ENCODE data around the gene RTL10.

Gene RTL10

GRCh38 chr22:19854778-19855503 is at the start of gene RTL10, which contains the start of gene GNB1L:
TSS of gene RTL10 (minus strand) at chr22:19854874. CDS start at chr22:19852261, 2,613 bp downstream.
TSS of gene GNB1L (minus strand) at chr22:19854874. CDS start at chr22:19821355, 33,519 bp downstream.
- peak; percentile 97 for DNase-seq (ENCODE audit: low spot score)

DNA sequence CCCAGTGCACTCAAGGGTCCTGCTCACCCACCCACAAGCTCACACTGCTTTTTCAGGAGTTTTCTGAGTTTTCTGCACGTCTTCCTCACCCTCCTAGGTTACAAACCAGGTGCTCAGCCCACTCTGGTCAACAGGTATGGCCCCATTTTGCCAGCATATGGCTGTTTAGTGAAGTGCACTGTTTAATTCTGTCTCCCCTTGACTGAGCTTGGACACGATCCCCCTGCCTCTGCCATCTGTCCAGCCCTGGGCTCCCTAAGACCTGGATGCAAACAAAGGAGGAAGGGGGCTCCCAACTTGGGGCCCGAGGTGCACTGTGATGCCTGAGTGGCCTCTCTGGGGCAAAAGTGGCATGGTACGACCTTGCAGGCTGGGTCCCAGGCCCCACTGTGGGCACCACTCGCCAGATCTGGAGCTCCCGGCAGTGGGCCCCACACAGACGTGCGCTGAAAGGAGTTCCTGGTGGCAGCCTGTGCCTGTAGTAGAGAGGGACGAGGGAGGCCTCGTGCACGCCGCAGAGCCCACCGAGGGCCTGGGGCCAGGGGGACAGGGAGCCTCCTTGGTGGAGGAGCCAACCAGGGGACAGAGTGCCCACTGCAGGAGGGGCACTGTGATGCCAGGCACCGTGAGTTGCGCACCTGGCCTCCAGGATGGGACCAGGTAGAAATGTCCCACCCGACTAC is 49.6 kb upstream of the RTL10 start:
- DNase-seq (ENCODE audit: low spot score): no peak

- DNase-seq (ENCODE audit: low spot score): no peak
These were observed 48.8 kb upstream of the RTL10 start for GRCh38 chr22:19903513-19903912.

DNA sequence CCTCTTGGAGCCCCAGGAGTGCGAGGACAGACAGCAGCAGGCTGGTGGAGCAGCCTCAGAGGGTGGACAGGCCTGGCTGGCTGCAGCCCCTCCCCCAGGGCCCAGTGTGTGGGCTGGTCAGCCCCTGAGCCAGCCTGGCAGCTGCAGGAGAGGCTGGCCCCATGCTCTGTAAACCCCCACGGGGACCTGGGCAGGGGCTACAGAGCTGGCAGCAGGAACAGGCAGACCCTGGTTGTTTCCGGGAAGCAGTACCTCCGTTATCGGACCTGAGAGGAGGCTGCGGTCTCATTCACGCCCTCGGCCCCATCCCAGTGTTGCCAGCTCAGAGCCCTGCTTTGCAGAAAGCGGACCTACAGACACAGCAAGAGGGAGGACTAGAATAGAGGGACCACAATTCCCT is 48.4 kb upstream of the RTL10 start:
- DNase-seq (ENCODE audit: low spot score): peak; percentile 74

DNA sequence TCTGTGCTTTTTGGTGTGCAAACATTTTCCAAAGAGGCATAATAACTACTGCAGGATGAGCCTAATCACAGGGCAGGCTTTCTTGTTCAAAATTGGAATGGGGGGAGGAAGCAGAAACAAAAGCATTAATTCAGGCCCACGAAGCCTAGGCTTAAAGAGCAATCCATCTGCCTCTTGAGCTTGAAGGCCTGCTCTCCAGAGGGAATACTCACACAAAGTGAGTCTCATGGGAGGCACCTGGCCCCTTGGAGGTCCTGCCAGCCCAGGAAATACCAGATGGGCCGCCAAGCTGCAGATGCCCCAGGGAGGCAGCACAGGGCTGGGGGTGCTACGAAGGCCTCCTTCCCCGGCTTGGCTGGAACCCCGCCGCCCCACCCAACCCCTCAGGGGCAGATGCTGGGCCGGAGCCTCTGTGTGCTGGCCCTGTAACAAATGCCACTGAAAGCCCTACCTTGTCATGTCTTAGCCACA is 47.6 kb upstream of the RTL10 start:
- no peak for DNase-seq (ENCODE audit: low spot score)

DNA sequence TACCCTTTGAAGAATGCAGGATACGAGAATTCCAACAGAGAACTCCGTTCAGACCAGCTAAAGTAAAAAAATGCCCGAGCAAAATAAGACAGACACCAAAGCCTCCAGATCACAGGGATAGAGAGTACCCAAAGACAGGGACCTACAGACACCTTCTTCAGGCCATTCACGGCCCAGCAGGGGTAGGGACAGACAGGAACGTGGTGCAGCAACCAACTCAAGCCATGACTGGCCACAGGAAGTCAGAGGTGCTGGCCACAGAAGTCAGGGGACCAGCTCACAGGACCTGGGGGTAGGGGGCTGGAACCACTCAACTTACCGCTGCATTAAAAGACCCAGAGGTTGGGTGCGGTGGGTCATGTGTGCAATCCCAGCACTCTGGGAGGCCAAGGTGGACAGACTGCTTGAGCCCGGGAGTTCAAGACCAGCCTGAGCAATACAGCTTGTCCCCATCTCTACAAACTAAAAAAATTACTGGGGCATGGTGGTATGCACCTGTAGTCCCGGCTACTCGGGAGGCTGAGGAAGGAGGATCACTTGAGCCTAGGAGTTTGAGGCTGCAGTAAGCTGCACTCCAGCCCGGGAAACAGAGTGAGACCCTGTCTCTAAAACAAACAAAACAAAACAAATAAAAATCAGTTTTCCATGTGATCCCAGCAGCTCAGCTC is 47.0 kb upstream of the RTL10 start:
- no peak for DNase-seq (ENCODE audit: low spot score)

DNA sequence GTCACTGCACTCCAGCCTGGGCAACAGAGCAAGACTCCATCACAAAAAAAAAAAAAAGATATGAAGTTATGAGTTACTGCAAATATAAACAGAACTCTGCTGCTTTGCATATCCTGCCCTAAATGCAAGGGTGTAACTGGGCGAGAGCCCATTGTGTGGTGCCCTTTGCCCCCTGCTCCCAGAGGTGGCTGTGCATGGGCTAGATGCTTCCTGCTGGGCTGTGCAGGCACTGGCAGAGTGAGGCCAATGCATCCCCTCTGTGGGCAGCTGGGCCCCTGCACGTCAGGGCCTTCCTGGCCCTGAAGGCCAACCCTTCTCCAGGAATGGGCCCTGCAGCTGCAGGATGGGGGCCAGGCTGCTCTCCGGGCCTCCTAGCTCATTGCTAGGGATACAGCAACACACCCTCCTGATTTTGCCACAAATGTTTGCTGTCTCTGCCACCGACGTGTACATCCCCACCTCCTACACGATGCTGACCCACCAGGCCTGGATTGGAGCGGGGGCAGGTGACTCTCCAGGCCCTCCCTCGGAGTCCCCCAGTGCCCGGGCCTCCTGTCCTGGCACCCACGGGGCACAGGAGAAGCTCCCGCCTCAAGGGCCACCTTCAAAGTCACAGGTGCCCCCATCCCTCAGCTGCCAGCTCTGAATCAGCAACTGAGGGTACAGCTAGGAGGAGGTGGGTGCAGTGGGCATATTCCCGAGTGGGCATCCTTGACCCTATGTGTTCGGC is 46.2 kb upstream of the RTL10 start:
- DNase-seq (ENCODE audit: low spot score): no peak

GRCh38 chr22:19898831-19899567 is 44.3 kb upstream of the RTL10 start:
- DNase-seq (ENCODE audit: low spot score): no peak

GRCh38 chr22:19898145-19898544 is 43.5 kb upstream of the RTL10 start:
- no peak for DNase-seq (ENCODE audit: low spot score)

DNA sequence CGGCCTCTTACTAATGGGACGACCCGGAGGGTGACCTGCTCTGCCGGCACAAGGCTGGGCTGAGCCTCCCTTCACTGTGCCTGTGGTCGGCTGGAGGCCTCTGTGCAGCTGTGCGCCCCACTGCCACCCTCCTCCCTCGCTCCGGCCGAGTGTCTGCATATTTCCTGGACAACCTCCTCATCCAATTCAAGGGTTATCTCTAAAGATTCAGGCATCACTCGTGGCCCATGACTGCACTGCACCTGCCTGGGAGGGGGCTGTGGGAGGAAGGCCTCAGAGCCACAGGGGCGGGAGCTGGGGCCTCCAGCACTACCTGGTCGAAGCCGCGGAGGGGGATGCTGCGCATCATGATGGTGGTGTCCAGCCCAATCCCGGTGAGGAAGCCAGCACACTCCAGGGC is 43.1 kb upstream of the RTL10 start:
- no peak for DNase-seq (ENCODE audit: low spot score)

- no peak for DNase-seq (ENCODE audit: low spot score)
These were observed 42.1 kb upstream of the RTL10 start for GRCh38 chr22:19896665-19897355.

DNA sequence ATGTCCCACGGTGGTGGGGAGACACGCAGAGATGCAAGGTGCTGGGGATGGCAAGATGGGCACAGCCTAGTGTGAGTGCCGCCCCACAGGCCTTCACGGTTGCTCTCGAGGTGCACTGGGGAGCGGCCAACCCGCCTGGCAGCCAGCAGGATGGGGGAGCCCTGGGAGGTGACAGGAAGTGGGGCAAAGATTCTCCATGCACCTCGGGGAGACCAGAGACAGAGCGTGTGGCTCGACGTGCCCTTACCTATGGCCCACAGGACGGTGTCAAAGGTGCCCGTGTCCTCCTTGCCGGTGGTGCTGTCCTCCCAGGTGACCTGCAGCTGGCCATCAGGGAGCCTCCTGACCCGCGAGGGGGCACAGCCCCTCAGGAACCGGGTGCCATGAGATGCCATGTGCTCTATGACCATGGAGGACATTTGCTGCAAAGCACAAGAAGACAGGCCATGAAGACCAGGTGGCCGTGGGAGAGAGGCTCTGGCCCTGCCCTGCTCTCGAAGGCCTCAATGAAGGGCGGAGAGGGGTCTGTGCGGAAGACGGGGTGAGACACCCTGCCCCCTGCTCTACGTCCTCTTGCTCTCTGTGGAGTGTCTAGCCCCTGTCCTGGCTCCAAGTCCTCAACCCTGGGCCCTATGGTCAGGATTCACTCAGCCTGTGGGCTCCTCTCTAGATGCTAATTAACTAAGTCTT is 40.6 kb upstream of the RTL10 start:
- no peak for DNase-seq (ENCODE audit: low spot score)

- DNase-seq (ENCODE audit: low spot score): no peak
These were observed 38.7 kb upstream of the RTL10 start for GRCh38 chr22:19893363-19893762.

DNA sequence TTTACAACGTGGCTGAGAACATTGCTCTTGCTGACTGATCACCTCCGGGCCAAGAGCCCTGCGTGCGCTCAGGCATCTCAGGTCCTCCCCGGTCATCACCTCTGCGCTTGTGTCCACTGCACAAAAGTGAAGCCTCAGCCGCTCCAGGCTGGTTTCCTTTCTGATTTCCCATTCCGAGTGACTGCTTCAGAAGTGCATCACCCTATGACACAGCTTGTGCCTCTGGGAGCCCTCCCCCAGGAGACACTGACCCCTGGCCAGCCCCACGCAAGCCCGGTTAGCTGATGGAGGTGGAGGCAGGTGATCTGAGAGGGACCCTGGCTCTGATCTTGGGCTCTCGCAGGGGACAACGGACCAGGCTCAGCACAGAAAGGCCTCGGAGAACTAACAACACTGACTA is 38.3 kb upstream of the RTL10 start:
- no peak for DNase-seq (ENCODE audit: low spot score)

GRCh38 chr22:19892257-19892879 is 37.7 kb upstream of the RTL10 start:
- no peak for DNase-seq (ENCODE audit: low spot score)

- peak; percentile 69 for DNase-seq (ENCODE audit: low spot score)
These were observed 36.9 kb upstream of the RTL10 start for GRCh38 chr22:19891317-19892256.

DNA sequence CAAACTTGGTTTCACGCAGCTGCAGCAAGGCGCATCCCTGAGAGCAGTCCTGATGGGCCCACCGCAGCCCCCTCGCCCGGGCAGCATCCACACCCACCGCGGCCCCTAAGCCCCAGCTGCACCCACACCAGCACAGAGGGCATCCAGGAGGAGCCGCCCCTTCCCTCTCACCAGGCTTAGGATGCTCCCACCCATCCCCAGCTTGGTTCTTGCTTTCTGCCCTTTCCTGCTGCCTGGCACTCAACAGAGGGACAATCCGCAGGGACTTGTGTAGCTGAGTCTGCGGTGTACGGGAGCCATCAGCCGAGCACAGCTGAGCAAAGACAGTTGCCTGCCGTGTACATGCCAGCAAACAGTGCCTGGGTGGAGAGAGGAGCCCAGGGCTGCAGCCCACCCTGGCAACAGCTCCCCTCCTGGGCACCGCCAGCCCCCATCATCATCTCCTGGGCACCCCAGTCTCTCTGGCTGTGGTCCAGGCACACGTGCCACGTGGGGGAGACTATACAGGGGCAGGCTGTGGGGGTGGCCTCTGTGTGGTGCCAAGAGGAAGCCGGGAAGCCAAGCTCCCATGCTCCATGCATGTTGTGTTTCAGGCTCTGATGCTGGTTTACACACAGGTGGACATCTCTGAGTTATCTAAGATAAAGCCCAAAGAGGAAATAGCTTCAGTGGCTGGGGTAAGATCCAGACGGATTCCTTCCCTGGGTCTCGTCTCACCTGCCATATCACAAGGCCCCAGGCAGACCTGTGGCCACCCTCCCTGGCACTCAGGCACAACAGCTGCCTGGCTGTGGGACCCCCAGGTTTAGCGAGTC is 36.0 kb upstream of the RTL10 start:
- DNase-seq (ENCODE audit: low spot score): no peak

DNA sequence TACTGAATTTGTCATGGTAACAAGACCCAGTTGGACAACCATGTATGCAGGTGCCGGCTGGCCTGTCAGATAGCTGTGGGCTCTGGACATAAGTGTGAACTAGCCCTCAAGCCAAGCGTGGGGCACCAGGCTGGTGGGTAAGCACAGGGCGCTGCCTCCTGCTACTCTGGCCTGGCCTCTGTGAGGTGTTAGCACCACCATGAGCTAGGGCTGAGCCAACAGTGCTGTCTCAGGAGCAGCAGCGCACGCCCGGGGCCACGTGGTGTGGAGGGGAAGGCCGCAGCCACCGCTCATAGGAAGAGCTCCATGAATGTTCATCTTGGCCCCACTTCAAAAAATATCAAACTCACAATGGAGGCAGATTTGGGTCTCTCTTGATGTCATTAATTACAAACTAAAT is 35.3 kb upstream of the RTL10 start:
- no peak for DNase-seq (ENCODE audit: low spot score)

Measured in ecto neural progenitor cell (in vitro differentiated cells).